ENCODE data around the gene CDH23. TPM values are rescaled to one million over a fixed set of nuclear protein-coding genes. Genes with fewer than 3 reads are reported as not detected.
A peak's percentile ranks its signal among the peaks of the same experiment; 100 is the strongest.

The CDH23 gene
- total and polyA plus RNA-seq, 2 donors (not counting 1 experiment from before 2014, with no cell fraction given), result 0.01 to 0.17 TPM

DNA sequence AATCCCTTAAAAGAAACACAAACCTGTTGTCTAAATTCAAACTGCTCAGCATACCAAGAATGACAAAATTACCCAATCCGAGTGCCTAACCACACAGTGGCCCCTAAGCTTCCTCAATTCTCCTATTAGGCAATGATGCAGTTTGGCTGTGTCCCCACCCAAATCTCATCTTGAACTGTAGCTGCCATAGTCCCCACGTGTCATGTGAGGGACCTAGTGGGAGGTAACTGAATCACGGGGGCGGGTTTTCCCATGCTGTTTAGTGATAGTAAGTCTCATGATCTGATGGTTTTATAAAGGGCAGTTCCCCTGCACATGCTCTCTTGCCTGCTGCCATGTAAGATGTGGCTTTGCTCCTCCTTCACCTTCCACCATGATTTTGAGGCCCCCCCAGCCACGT, 432.5 kb downstream of the CDH23 start:
- peaks cover 25% of the 10 kb centered on the region for H3K36me3 ChIP-seq (ENCODE audit: control insufficient read depth, insufficient read depth, low read length)
- no peak overlapping the region for H3K27ac ChIP-seq (ENCODE audit: insufficient read depth, low read length)
- no peaks in the 10 kb centered on the region for H3K4me1 ChIP-seq (ENCODE audit: control insufficient read depth, extremely low read depth, insufficient read depth, low read length)
- H4K20me1 ChIP-seq (ENCODE audit: control insufficient read depth, extremely low read depth, insufficient read depth, low read length), result peaks cover 3% of the 10 kb centered on the region
- H3K79me2 ChIP-seq (ENCODE audit: control insufficient read depth, insufficient read depth, low read length), result peaks cover 21% of the 10 kb centered on the region
- no peak overlapping the region for H2AFZ ChIP-seq (ENCODE audit: low read length)
- TF ChIP-seq, protein P1, sequence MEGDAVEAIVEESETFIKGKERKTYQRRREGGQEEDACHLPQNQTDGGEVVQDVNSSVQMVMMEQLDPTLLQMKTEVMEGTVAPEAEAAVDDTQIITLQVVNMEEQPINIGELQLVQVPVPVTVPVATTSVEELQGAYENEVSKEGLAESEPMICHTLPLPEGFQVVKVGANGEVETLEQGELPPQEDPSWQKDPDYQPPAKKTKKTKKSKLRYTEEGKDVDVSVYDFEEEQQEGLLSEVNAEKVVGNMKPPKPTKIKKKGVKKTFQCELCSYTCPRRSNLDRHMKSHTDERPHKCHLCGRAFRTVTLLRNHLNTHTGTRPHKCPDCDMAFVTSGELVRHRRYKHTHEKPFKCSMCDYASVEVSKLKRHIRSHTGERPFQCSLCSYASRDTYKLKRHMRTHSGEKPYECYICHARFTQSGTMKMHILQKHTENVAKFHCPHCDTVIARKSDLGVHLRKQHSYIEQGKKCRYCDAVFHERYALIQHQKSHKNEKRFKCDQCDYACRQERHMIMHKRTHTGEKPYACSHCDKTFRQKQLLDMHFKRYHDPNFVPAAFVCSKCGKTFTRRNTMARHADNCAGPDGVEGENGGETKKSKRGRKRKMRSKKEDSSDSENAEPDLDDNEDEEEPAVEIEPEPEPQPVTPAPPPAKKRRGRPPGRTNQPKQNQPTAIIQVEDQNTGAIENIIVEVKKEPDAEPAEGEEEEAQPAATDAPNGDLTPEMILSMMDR (conservative IDR thresholded peaks at IDR 0.05 in 1 of 2, IDR thresholded peaks at IDR 0.05 in 1 of 2; ENCODE audit: low read depth in 1 of 2, low read length in 2 of 2), result no peak
- no peak for TF ChIP-seq EZH2 (IDR thresholded peaks at IDR 0.05; ENCODE audit: low read length, missing control alignments)
- no peaks in the 10 kb centered on the region for H3K9me3 ChIP-seq (ENCODE audit: control insufficient read depth, insufficient read depth, low read depth, low read length)
- H3K27me3 ChIP-seq (ENCODE audit: control insufficient read depth, insufficient read depth, low read length), result no peaks in the 10 kb centered on the region
- H3K4me3 ChIP-seq (replicated peaks in 1 of 4; ENCODE audit: control extremely low read depth in 1 of 4, insufficient read depth in 1 of 4, low read depth in 3 of 4, low read length in 4 of 4), result no peak overlapping the region
- H3K4me2 ChIP-seq (ENCODE audit: extremely low read depth, insufficient read depth, low read length), result no peak overlapping the region
- H3K9ac ChIP-seq (ENCODE audit: insufficient read depth, low read length), result no peak overlapping the region
- DNase-seq (ENCODE audit: low read depth in 2 of 2), result peak in 1 of 2 donors; percentile 53

DNA sequence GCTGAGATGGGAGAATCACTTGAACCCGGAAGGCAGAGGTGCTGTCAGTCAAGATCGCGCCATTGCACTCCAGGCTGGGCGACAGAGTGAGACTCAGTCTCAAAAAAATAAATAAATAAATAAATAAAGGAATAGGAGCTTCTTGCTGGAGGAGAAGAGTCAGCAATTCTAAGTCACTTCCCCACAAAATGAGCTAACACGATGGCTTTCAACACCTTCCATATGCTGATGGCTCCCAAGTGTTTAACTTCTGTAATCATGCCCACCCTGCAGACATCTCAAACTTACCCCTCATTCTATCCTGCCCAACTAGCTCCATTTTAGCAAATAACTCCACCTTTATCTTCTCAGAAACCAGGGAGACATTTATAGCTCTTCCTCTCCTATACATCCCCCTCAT, 433.2 kb downstream of the CDH23 start:
- H2AFZ ChIP-seq (ENCODE audit: low read length), result no peak overlapping the region
- H3K4me1 ChIP-seq (ENCODE audit: control insufficient read depth, extremely low read depth, insufficient read depth, low read length), result no peaks in the 10 kb centered on the region
- H3K27ac ChIP-seq (ENCODE audit: insufficient read depth, low read length), result no peak overlapping the region
- H3K27me3 ChIP-seq (ENCODE audit: control insufficient read depth, insufficient read depth, low read length), result no peaks in the 10 kb centered on the region
- no peak overlapping the region for H3K4me2 ChIP-seq (ENCODE audit: extremely low read depth, insufficient read depth, low read length)
- peaks cover 24% of the 10 kb centered on the region for H3K36me3 ChIP-seq (ENCODE audit: control insufficient read depth, insufficient read depth, low read length)
- H3K9ac ChIP-seq (ENCODE audit: insufficient read depth, low read length), result no peak overlapping the region
- H4K20me1 ChIP-seq (ENCODE audit: control insufficient read depth, extremely low read depth, insufficient read depth, low read length), result peaks cover 3% of the 10 kb centered on the region
- peaks cover 27% of the 10 kb centered on the region for H3K79me2 ChIP-seq (ENCODE audit: control insufficient read depth, insufficient read depth, low read length)
- H3K9me3 ChIP-seq (ENCODE audit: control insufficient read depth, insufficient read depth, low read depth, low read length), result no peaks in the 10 kb centered on the region
- DNase-seq (ENCODE audit: low read depth in 2 of 2), result no peak
- TF ChIP-seq, protein P1 (conservative IDR thresholded peaks at IDR 0.05 in 1 of 2, IDR thresholded peaks at IDR 0.05 in 1 of 2; ENCODE audit: low read depth in 1 of 2, low read length in 2 of 2), result no peak
- TF ChIP-seq EZH2 (IDR thresholded peaks at IDR 0.05; ENCODE audit: low read length, missing control alignments), result no peak
- H3K4me3 ChIP-seq (replicated peaks in 1 of 4; ENCODE audit: control extremely low read depth in 1 of 4, insufficient read depth in 1 of 4, low read depth in 3 of 4, low read length in 4 of 4), result no peak overlapping the region

- no peaks in the 10 kb centered on the region for H3K27me3 ChIP-seq (ENCODE audit: control insufficient read depth, insufficient read depth, low read length)
- no peak overlapping the region for H2AFZ ChIP-seq (ENCODE audit: low read length)
- no peak overlapping the region for H3K4me2 ChIP-seq (ENCODE audit: extremely low read depth, insufficient read depth, low read length)
- no peak overlapping the region for H3K27ac ChIP-seq (ENCODE audit: insufficient read depth, low read length)
- peaks cover 3% of the 10 kb centered on the region for H3K4me1 ChIP-seq (ENCODE audit: control insufficient read depth, extremely low read depth, insufficient read depth, low read length)
- H3K9ac ChIP-seq (ENCODE audit: insufficient read depth, low read length), result no peak overlapping the region
- no peak for DNase-seq (ENCODE audit: low read depth in 2 of 2)
- H3K36me3 ChIP-seq (ENCODE audit: control insufficient read depth, insufficient read depth, low read length), result peaks cover 21% of the 10 kb centered on the region
- peaks cover 32% of the 10 kb centered on the region for H3K79me2 ChIP-seq (ENCODE audit: control insufficient read depth, insufficient read depth, low read length)
- no peak overlapping the region for H3K4me3 ChIP-seq (replicated peaks in 1 of 4; ENCODE audit: control extremely low read depth in 1 of 4, insufficient read depth in 1 of 4, low read depth in 3 of 4, low read length in 4 of 4)
- peaks cover 3% of the 10 kb centered on the region for H4K20me1 ChIP-seq (ENCODE audit: control insufficient read depth, extremely low read depth, insufficient read depth, low read length)
- no peaks in the 10 kb centered on the region for H3K9me3 ChIP-seq (ENCODE audit: control insufficient read depth, insufficient read depth, low read depth, low read length)
- no peak for TF ChIP-seq EZH2 (IDR thresholded peaks at IDR 0.05; ENCODE audit: low read length, missing control alignments)
- TF ChIP-seq, protein P1 (conservative IDR thresholded peaks at IDR 0.05 in 1 of 2, IDR thresholded peaks at IDR 0.05 in 1 of 2; ENCODE audit: low read depth in 1 of 2, low read length in 2 of 2), result no peak
Observed at GRCh38 chr10:71830726-71831125, 434.0 kb downstream of the CDH23 start.

All from fibroblast of lung (primary cell).